HG03565 (cell line): ENCODE data around the gene DNAJC4.
"Not testable (repeated sequence)": the region's sequence is repeated elsewhere in the genome, so short reads cannot be mapped to it uniquely, and the experiment has no call there.

Experiments
- ATAC-seq: cut with Tn5 transposase; IDR thresholded peaks from one replicate; pipeline ENCODE4 v1.9.1; 2021; ENCODE audit warnings: mild to moderate bottlenecking, moderate library complexity; ENCODE audit not compliant: unreplicated experiment

The DNAJC4 gene

GRCh38 chr11:64243236-64243854 is 13.0 kb downstream of the DNAJC4 start:
- ATAC-seq = no peak

GRCh38 chr11:64244107-64244506 is 13.8 kb downstream of the DNAJC4 start:
- no peak for ATAC-seq

GRCh38 chr11:64244966-64245365 is 14.6 kb downstream of the DNAJC4 start:
- ATAC-seq = no peak

GRCh38 chr11:64245401-64245796 is 15.1 kb downstream of the DNAJC4 start:
- no peak for ATAC-seq

- no peak for ATAC-seq
Observed at GRCh38 chr11:64245797-64246620, 15.7 kb downstream of the DNAJC4 start.

- not testable (repeated sequence) for ATAC-seq
Observed at GRCh38 chr11:64246621-64246870, 16.2 kb downstream of the DNAJC4 start.

GRCh38 chr11:64246871-64247728 is 16.8 kb downstream of the DNAJC4 start, which contains the start of gene PPP1R14B:
Gene PPP1R14B, minus strand, starts transcription at chr11:64246943. Its CDS starts 270 bp downstream, at chr11:64246673.
- ATAC-seq = no peak

GRCh38 chr11:64247729-64248531 is 17.6 kb downstream of the DNAJC4 start:
- no peak for ATAC-seq

GRCh38 chr11:64248578-64248977 is 18.2 kb downstream of the DNAJC4 start:
- no peak for ATAC-seq

- no peak for ATAC-seq
Observed at GRCh38 chr11:64249038-64249437, 18.7 kb downstream of the DNAJC4 start.

GRCh38 chr11:64249563-64250414 is 19.4 kb downstream of the DNAJC4 start:
- ATAC-seq = no peak

GRCh38 chr11:64250415-64251015 is 20.2 kb downstream of the DNAJC4 start:
- no peak for ATAC-seq

- no peak for ATAC-seq
Observed at GRCh38 chr11:64251016-64251752, 20.8 kb downstream of the DNAJC4 start, which contains the start of gene PLCB3. Gene PLCB3, plus strand, starts transcription at chr11:64251530. Its CDS starts 120 bp downstream, at chr11:64251650.

- ATAC-seq = no peak
Observed at GRCh38 chr11:64251753-64252002, 21.3 kb downstream of the DNAJC4 start.

- ATAC-seq = no peak
Observed at GRCh38 chr11:64252003-64252872, 21.9 kb downstream of the DNAJC4 start.

- no peak for ATAC-seq
Observed at GRCh38 chr11:64253043-64253442, 22.7 kb downstream of the DNAJC4 start.

GRCh38 chr11:64253481-64253880 is 23.1 kb downstream of the DNAJC4 start:
- no peak for ATAC-seq

- no peak for ATAC-seq
Observed at GRCh38 chr11:64254326-64254725, 24.0 kb downstream of the DNAJC4 start.
